ENCODE data around the gene L3MBTL1. TPM values are rescaled to one million over a fixed set of nuclear protein-coding genes. Genes with fewer than 3 reads are reported as not detected.

The L3MBTL1 gene
- total RNA-seq, 2 donors from 2014 or later = 4.1 to 28.2 TPM

- no peaks in the 10 kb centered on the region for H3K36me3 ChIP-seq
- no peak overlapping the region for H3K27ac ChIP-seq
- no peaks in the 10 kb centered on the region for H3K27me3 ChIP-seq
- DNase-seq (ENCODE audit: low spot score) = no peak
- H3K4me3 ChIP-seq = no peak overlapping the region
- H3K4me1 ChIP-seq = no peaks in the 10 kb centered on the region
- no peak for TF ChIP-seq CTCF (IDR thresholded peaks at IDR 0.05)
- no peaks in the 10 kb centered on the region for H3K9me3 ChIP-seq
These were observed 34.7 kb downstream of the L3MBTL1 start for GRCh38 chr20:43542161-43542560.

- H3K4me3 ChIP-seq = no peak overlapping the region
- no peak for DNase-seq (ENCODE audit: low spot score)
- no peak for TF ChIP-seq CTCF (IDR thresholded peaks at IDR 0.05)
- H3K4me1 ChIP-seq = no peaks in the 10 kb centered on the region
- no peak overlapping the region for H3K27ac ChIP-seq
- H3K9me3 ChIP-seq = no peaks in the 10 kb centered on the region
- H3K36me3 ChIP-seq = no peaks in the 10 kb centered on the region
- H3K27me3 ChIP-seq = no peaks in the 10 kb centered on the region
These were observed 35.2 kb downstream of the L3MBTL1 start for GRCh38 chr20:43542674-43543073.

GRCh38 chr20:43543138-43543537 lies 35.6 kb downstream of the L3MBTL1 start:
- no peak for TF ChIP-seq CTCF (IDR thresholded peaks at IDR 0.05)
- H3K27ac ChIP-seq = no peak overlapping the region
- no peaks in the 10 kb centered on the region for H3K36me3 ChIP-seq
- no peak for DNase-seq (ENCODE audit: low spot score)
- no peaks in the 10 kb centered on the region for H3K27me3 ChIP-seq
- H3K4me3 ChIP-seq = no peak overlapping the region
- H3K4me1 ChIP-seq = no peaks in the 10 kb centered on the region
- no peaks in the 10 kb centered on the region for H3K9me3 ChIP-seq

- no peak overlapping the region for H3K4me3 ChIP-seq
- no peaks in the 10 kb centered on the region for H3K9me3 ChIP-seq
- no peaks in the 10 kb centered on the region for H3K4me1 ChIP-seq
- no peak for DNase-seq (ENCODE audit: low spot score)
- no peaks in the 10 kb centered on the region for H3K36me3 ChIP-seq
- no peak overlapping the region for H3K27ac ChIP-seq
- no peak for TF ChIP-seq CTCF (IDR thresholded peaks at IDR 0.05)
- no peaks in the 10 kb centered on the region for H3K27me3 ChIP-seq
These were observed 37.0 kb downstream of the L3MBTL1 start for GRCh38 chr20:43544501-43544900.

- H3K27ac ChIP-seq = no peak overlapping the region
- no peaks in the 10 kb centered on the region for H3K36me3 ChIP-seq
- H3K4me1 ChIP-seq = no peaks in the 10 kb centered on the region
- no peak overlapping the region for H3K4me3 ChIP-seq
- no peaks in the 10 kb centered on the region for H3K9me3 ChIP-seq
- no peak for DNase-seq (ENCODE audit: low spot score)
- no peak for TF ChIP-seq CTCF (IDR thresholded peaks at IDR 0.05)
- H3K27me3 ChIP-seq = no peaks in the 10 kb centered on the region
These were observed 38.5 kb downstream of the L3MBTL1 start for GRCh38 chr20:43545837-43546578.

Data from right atrium auricular region (tissue), 2 donors.